ENCODE results near the gene JAK1.
A peak's percentile ranks its signal among the peaks of the same experiment; 100 is the strongest.
"Not testable (repeated sequence)": the region's sequence is repeated elsewhere in the genome, so short reads cannot be mapped to it uniquely, and the experiment has no call there.

The JAK1 gene

GRCh38 chr1:65002156-65002507 lies 35.8 kb upstream of the JAK1 start:
- peak overlapping the region; percentile 8 for H2AFZ ChIP-seq (ENCODE audit: low read depth, low read length)
- no peak overlapping the region for H2AK5ac ChIP-seq (ENCODE audit: low read length, severe bottlenecking)
- WGBS = 44% methylated on average over 11 of the region's 12 CpGs
- H3K27ac ChIP-seq (ENCODE audit: low read length, poor library complexity, severe bottlenecking) = peak overlapping the region; percentile 38
- H3K18ac ChIP-seq (ENCODE audit: low read depth in 1 of 2, low read length in 2 of 2) = peak overlapping the region; percentile 45 to 98
- no peaks in the 10 kb centered on the region for H3K79me1 ChIP-seq (replicated peaks; ENCODE audit: low read length, poor library complexity, severe bottlenecking)
- no peak overlapping the region for H2BK120ac ChIP-seq (ENCODE audit: low read depth, low read length)
- no peak overlapping the region for H3K23ac ChIP-seq (ENCODE audit: low read length in 2 of 2)
- no peak overlapping the region for H4K91ac ChIP-seq (ENCODE audit: low read length)
- peak overlapping the region; percentile 99 for H3K4me2 ChIP-seq (ENCODE audit: low read length, poor library complexity, severe bottlenecking)
- DNase-seq = no peak
- H2BK12ac ChIP-seq (ENCODE audit: low read length in 2 of 2) = peak overlapping the region; percentile 65 to 69
- H3K27me3 ChIP-seq (ENCODE audit: control insufficient read depth in 1 of 2, insufficient read depth in 1 of 2, low read length in 2 of 2) = no peaks in the 10 kb centered on the region
- peaks cover 10% of the 10 kb centered on the region for H3K4me1 ChIP-seq (ENCODE audit: control insufficient read depth, insufficient read depth, low read depth, low read length)
- H4K8ac ChIP-seq (ENCODE audit: low read length) = peak overlapping the region; percentile 88
- H3K9ac ChIP-seq (ENCODE audit: low read length) = peak overlapping the region; percentile 95
- no peak overlapping the region for H2BK15ac ChIP-seq (ENCODE audit: low read depth, poor library complexity, severe bottlenecking)
- peaks cover 0 to 3% of the 10 kb centered on the region in 2 experiments for H3K36me3 ChIP-seq (ENCODE audit: control insufficient read depth in 1 of 2, insufficient read depth in 2 of 2, low read depth in 1 of 2, low read length in 2 of 2)
- H3K4me3 ChIP-seq (ENCODE audit: insufficient read depth in 1 of 2, low read depth in 1 of 2, low read length in 2 of 2) = peak overlapping the region; percentile 72 to 73
- H3K4ac ChIP-seq (ENCODE audit: low read depth in 1 of 2, low read length in 2 of 2) = peak overlapping the region; percentile 24 to 63
- no peaks in the 10 kb centered on the region for H3K9me3 ChIP-seq (ENCODE audit: control insufficient read depth, low read length)
- H3K14ac ChIP-seq (ENCODE audit: low read length in 2 of 2) = no peak overlapping the region
- no peak overlapping the region for H2BK5ac ChIP-seq (ENCODE audit: low read depth, low read length, poor library complexity, severe bottlenecking)

DNA sequence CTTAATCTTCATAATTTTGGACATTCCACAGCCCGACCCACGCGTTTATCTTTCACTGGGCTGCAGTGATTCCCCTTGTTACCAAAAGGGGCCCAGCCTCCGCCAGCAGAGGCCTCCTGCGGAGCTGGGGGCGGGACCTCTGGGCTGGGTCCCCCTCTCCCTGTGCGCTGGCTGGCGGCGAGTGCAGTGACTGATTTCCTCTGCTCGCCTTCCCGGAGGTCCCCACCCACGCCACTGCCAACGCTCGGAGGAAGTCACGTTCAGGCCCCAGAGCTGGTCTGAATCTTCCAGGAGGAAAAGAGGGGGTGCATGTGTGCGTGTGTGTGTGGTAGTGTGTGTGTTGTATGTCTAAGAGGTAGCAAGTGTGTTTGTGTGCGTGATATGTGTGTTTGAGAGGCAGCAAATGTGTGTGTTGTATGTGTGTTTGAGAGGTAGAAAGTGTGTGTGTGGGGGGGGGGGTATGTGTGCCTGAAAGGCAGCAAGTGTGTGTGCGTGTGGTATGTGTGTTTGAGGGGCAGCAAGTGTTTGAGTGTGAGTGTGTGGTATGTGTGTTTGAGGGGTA lies 35.0 kb upstream of the JAK1 start:
- Histone ChIP-seq H2BK15ac (ENCODE audit: low read depth, poor library complexity, severe bottlenecking) (peak overlapping the region; percentile 70), H2BK12ac (ENCODE audit: low read length in 2 of 2) (peak overlapping the region; percentile 11 to 49), H4K8ac (ENCODE audit: low read length) (peak overlapping the region; percentile 92), H3K4ac (ENCODE audit: low read depth in 1 of 2, low read length in 2 of 2) (peak overlapping the region; percentile 18 to 54), H3K23ac (ENCODE audit: low read length in 2 of 2) (no peak overlapping the region), H3K27ac (ENCODE audit: low read length, poor library complexity, severe bottlenecking) (no peak overlapping the region), H3K79me1 (replicated peaks; ENCODE audit: low read length, poor library complexity, severe bottlenecking) (no peaks in the 10 kb centered on the region), H3K27me3 (ENCODE audit: control insufficient read depth in 1 of 2, insufficient read depth in 1 of 2, low read length in 2 of 2) (no peaks in the 10 kb centered on the region), H3K9ac (ENCODE audit: low read length) (peak overlapping the region; percentile 95), H3K14ac (ENCODE audit: low read length in 2 of 2) (no peak overlapping the region), H3K4me3 (ENCODE audit: insufficient read depth in 1 of 2, low read depth in 1 of 2, low read length in 2 of 2) (peak overlapping the region; percentile 25 to 73), H4K91ac (ENCODE audit: low read length) (peak overlapping the region; percentile 46), H3K36me3 (ENCODE audit: control insufficient read depth in 1 of 2, insufficient read depth in 2 of 2, low read depth in 1 of 2, low read length in 2 of 2) (peaks cover 0 to 3% of the 10 kb centered on the region in 2 experiments), H2BK120ac (ENCODE audit: low read depth, low read length) (no peak overlapping the region), H3K18ac (ENCODE audit: low read depth in 1 of 2, low read length in 2 of 2) (peak overlapping the region; percentile 83 to 88), H3K4me1 (ENCODE audit: control insufficient read depth, insufficient read depth, low read depth, low read length) (peaks cover 10% of the 10 kb centered on the region), H2BK5ac (ENCODE audit: low read depth, low read length, poor library complexity, severe bottlenecking) (no peak overlapping the region), H3K9me3 (ENCODE audit: control insufficient read depth, low read length) (no peaks in the 10 kb centered on the region), H3K4me2 (ENCODE audit: low read length, poor library complexity, severe bottlenecking) (peak overlapping the region; percentile 70), H2AFZ (ENCODE audit: low read depth, low read length) (peak overlapping the region; percentile 60), H2AK5ac (ENCODE audit: low read length, severe bottlenecking) (peak overlapping the region; percentile 15)
- WGBS = 19% methylated on average over 18 of the region's 18 CpGs
- DNase-seq = peak; percentile 70

GRCh38 chr1:64998425-64998948 lies 32.1 kb upstream of the JAK1 start:
- WGBS = 97% methylated on average over 3 of the region's 4 CpGs

GRCh38 chr1:64996541-64997257 lies 30.4 kb upstream of the JAK1 start:
- Histone ChIP-seq H2BK5ac (ENCODE audit: low read depth, low read length, poor library complexity, severe bottlenecking) (no peak overlapping the region), H3K14ac (ENCODE audit: low read length in 2 of 2) (no peak overlapping the region), H2AK5ac (ENCODE audit: low read length, severe bottlenecking) (no peak overlapping the region), H3K27me3 (ENCODE audit: control insufficient read depth in 1 of 2, insufficient read depth in 1 of 2, low read length in 2 of 2) (no peaks in the 10 kb centered on the region), H4K8ac (ENCODE audit: low read length) (no peak overlapping the region), H3K4ac (ENCODE audit: low read depth in 1 of 2, low read length in 2 of 2) (no peak overlapping the region), H3K27ac (ENCODE audit: low read length, poor library complexity, severe bottlenecking) (no peak overlapping the region), H2AFZ (ENCODE audit: low read depth, low read length) (no peak overlapping the region), H4K91ac (ENCODE audit: low read length) (no peak overlapping the region), H3K9me3 (ENCODE audit: control insufficient read depth, low read length) (no peaks in the 10 kb centered on the region), H3K79me1 (replicated peaks; ENCODE audit: low read length, poor library complexity, severe bottlenecking) (no peaks in the 10 kb centered on the region), H3K23ac (ENCODE audit: low read length in 2 of 2) (no peak overlapping the region), H3K4me1 (ENCODE audit: control insufficient read depth, insufficient read depth, low read depth, low read length) (peaks cover 6% of the 10 kb centered on the region), H3K9ac (ENCODE audit: low read length) (no peak overlapping the region), H3K18ac (ENCODE audit: low read depth in 1 of 2, low read length in 2 of 2) (no peak overlapping the region), H3K36me3 (ENCODE audit: control insufficient read depth in 1 of 2, insufficient read depth in 2 of 2, low read depth in 1 of 2, low read length in 2 of 2) (peaks cover 0 to 3% of the 10 kb centered on the region in 2 experiments), H2BK15ac (ENCODE audit: low read depth, poor library complexity, severe bottlenecking) (no peak overlapping the region), H3K4me3 (ENCODE audit: insufficient read depth in 1 of 2, low read depth in 1 of 2, low read length in 2 of 2) (no peak overlapping the region), H2BK120ac (ENCODE audit: low read depth, low read length) (no peak overlapping the region), H3K4me2 (ENCODE audit: low read length, poor library complexity, severe bottlenecking) (no peak overlapping the region), H2BK12ac (ENCODE audit: low read length in 2 of 2) (no peak overlapping the region)
- 93% methylated on average over 4 of the region's 6 CpGs for WGBS
- no peak for DNase-seq

More at GRCh38 chr1:64998425-64998948, 32.1 kb upstream of the JAK1 start:
- H4K8ac ChIP-seq (ENCODE audit: low read length); H2AK5ac ChIP-seq (ENCODE audit: low read length, severe bottlenecking); H3K36me3 ChIP-seq (ENCODE audit: control insufficient read depth in 1 of 2, insufficient read depth in 2 of 2, low read depth in 1 of 2, low read length in 2 of 2); H3K4ac ChIP-seq (ENCODE audit: low read depth in 1 of 2, low read length in 2 of 2); H3K14ac ChIP-seq (ENCODE audit: low read length in 2 of 2); H3K9me3 ChIP-seq (ENCODE audit: control insufficient read depth, low read length); H3K27ac ChIP-seq (ENCODE audit: low read length, poor library complexity, severe bottlenecking); H3K4me1 ChIP-seq (ENCODE audit: control insufficient read depth, insufficient read depth, low read depth, low read length); DNase-seq; H3K9ac ChIP-seq (ENCODE audit: low read length); H3K23ac ChIP-seq (ENCODE audit: low read length in 2 of 2); H3K18ac ChIP-seq (ENCODE audit: low read depth in 1 of 2, low read length in 2 of 2); H2BK15ac ChIP-seq (ENCODE audit: low read depth, poor library complexity, severe bottlenecking); H3K79me1 ChIP-seq (replicated peaks; ENCODE audit: low read length, poor library complexity, severe bottlenecking); H2BK12ac ChIP-seq (ENCODE audit: low read length in 2 of 2); H3K4me2 ChIP-seq (ENCODE audit: low read length, poor library complexity, severe bottlenecking); H4K91ac ChIP-seq (ENCODE audit: low read length); H2BK120ac ChIP-seq (ENCODE audit: low read depth, low read length); H3K27me3 ChIP-seq (ENCODE audit: control insufficient read depth in 1 of 2, insufficient read depth in 1 of 2, low read length in 2 of 2); H2BK5ac ChIP-seq (ENCODE audit: low read depth, low read length, poor library complexity, severe bottlenecking); H3K4me3 ChIP-seq (ENCODE audit: insufficient read depth in 1 of 2, low read depth in 1 of 2, low read length in 2 of 2); H2AFZ ChIP-seq (ENCODE audit: low read depth, low read length): not testable (repeated sequence)

Data from mesenchymal stem cell (in vitro differentiated cells and primary cell).